Upper lobe of left lung (tissue), 4 donors: ENCODE measurements around the gene HNRNPA3.

Experiments used
- POLR2A ChIP-seq, 4 donors: fragments of 450-650 bp; IDR thresholded peaks; one replicate each; pipeline ENCODE4 v1.5.1; 2016 to 2017; ENCODE audit warnings: antibody characterized with exemption in 4 of 4, mild to moderate bottlenecking in 2 of 4
- POLR2AphosphoS5 ChIP-seq, 2 donors: sonication (generic); formaldehyde crosslinking; IDR thresholded peaks; one replicate each; pipeline ENCODE4 v1.5.1; 2017; ENCODE audit warnings: antibody characterized with exemption in 2 of 2
- TF ChIP-seq, protein P1 (sequence below), 6 experiments: fragments of 450-650 bp in 4 of 6; fragments of 200-600 bp in 2 of 6; sonication (generic) in 2 of 6; IDR thresholded peaks; one replicate each; pipeline ENCODE4 v1.5.1; 2016 to 2019; ENCODE audit warnings: antibody characterized with exemption in 6 of 6

DNA sequence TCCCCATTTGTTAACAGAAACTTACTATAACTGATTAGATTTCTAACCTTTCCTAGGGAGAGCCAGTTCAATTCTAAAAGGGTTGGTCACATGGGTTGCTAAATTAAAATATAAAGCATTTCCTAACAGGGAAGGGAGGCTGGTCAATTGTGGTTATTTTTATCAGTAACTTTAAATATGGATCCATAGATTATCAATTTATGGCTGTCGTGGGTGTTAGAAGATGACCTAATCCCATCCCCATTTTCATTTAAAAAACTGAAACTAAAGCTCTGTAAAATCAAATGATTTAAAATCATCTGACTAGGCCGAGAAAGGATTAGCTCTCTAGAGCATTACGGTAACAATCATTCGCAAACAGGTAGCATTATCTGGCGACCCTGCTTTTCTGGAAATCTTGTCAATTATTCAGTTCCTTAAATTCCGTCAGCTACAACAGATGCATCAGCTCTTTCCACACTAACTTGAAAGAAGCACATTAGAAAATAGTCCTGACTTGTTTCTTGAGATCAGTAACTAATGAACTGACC, 953 bp upstream of the HNRNPA3 start:
- TF ChIP-seq POLR2A (IDR thresholded peaks at IDR 0.05) = no peak
- TF ChIP-seq, protein P1, sequence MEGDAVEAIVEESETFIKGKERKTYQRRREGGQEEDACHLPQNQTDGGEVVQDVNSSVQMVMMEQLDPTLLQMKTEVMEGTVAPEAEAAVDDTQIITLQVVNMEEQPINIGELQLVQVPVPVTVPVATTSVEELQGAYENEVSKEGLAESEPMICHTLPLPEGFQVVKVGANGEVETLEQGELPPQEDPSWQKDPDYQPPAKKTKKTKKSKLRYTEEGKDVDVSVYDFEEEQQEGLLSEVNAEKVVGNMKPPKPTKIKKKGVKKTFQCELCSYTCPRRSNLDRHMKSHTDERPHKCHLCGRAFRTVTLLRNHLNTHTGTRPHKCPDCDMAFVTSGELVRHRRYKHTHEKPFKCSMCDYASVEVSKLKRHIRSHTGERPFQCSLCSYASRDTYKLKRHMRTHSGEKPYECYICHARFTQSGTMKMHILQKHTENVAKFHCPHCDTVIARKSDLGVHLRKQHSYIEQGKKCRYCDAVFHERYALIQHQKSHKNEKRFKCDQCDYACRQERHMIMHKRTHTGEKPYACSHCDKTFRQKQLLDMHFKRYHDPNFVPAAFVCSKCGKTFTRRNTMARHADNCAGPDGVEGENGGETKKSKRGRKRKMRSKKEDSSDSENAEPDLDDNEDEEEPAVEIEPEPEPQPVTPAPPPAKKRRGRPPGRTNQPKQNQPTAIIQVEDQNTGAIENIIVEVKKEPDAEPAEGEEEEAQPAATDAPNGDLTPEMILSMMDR (IDR thresholded peaks at IDR 0.05) = no peak
- no peak for TF ChIP-seq POLR2AphosphoS5 (IDR thresholded peaks at IDR 0.05)
